Peyer's patch (tissue), 4 donors: Measurements from ENCODE around the gene CDC42BPG. TPM values are rescaled to one million over a fixed set of nuclear protein-coding genes. Genes with fewer than 3 reads are reported as not detected.

Source experiments
- DNase-seq, 3 donors: peaks; one replicate each; pipeline ENCODE4 v3.0.0-alpha.2; 2017 to 2019
- H3K27ac ChIP-seq, 4 donors: fragments of 200-600 bp; sonication (generic); one replicate each; pipeline ENCODE4 v1.5.1; 2016 to 2019
- H3K27me3 ChIP-seq, 2 donors: fragments of 200-600 bp; sonication (generic); one replicate each; pipeline ENCODE4 v1.5.1; 2019
- H3K36me3 ChIP-seq, 3 donors: fragments of 200-600 bp; sonication (generic); one replicate each; pipeline ENCODE4 v1.5.1; 2016 to 2019
- H3K4me1 ChIP-seq, 4 donors: fragments of 200-600 bp; sonication (generic); one replicate each; pipeline ENCODE4 v1.5.1; 2016 to 2019
- H3K4me3 ChIP-seq, 4 donors: fragments of 200-600 bp; sonication (generic); 1 replicate in 3 of 4; 2 replicates in 1 of 4; pipeline ENCODE4 v1.5.1; 2016 to 2019; ENCODE audit warnings: mild to moderate bottlenecking in 1 of 4
- H3K9me3 ChIP-seq, 4 donors: fragments of 200-600 bp; sonication (generic); one replicate each; pipeline ENCODE4 v1.5.1; 2016 to 2019; ENCODE audit warnings: mild to moderate bottlenecking in 1 of 4
- CTCF ChIP-seq, 6 experiments: fragments of 450-650 bp in 4 of 6; fragments of 200-600 bp in 2 of 6; sonication (generic) in 1 of 6; IDR thresholded peaks; one replicate each; pipeline ENCODE4 v1.5.1; 2017 to 2019; ENCODE audit warnings: antibody characterized with exemption in 6 of 6, mild to moderate bottlenecking in 3 of 6, moderate library complexity in 1 of 6
- POLR2A ChIP-seq, 2 donors: fragments of 450-650 bp; IDR thresholded peaks; one replicate each; pipeline ENCODE4 v1.5.1; 2017; ENCODE audit warnings: antibody characterized with exemption in 2 of 2, mild to moderate bottlenecking in 2 of 2, moderate library complexity in 2 of 2
- total RNA-seq, 4 donors: library from RNA; depleted of rRNA; stranded (reverse); fragments of >200 nt; gene quantifications; one replicate each; pipeline ENCODE4 v1.1.0, GENCODE V29; 2016

Gene CDC42BPG
- total RNA-seq, 4 donors from 2014 or later: 25.6 to 78.6 (median 52.1) TPM

GRCh38 chr11:64843686-64844329, 645 bp downstream of the CDC42BPG start:
- peak in 1 of 3 donors; percentile 53 for DNase-seq
- Histone ChIP-seq H3K4me1 (peaks cover 8 to 38% (median 13%) of the 10 kb centered on the region in 4 donors), H3K36me3 (peaks cover 0 to 14% (median 0%) of the 10 kb centered on the region in 3 donors), H3K27ac (peak overlapping the region; percentile 85 to 96 (median 88)), H3K27me3 (no peaks in the 10 kb centered on the region), H3K4me3 (peak overlapping the region; percentile 64 to 80 (median 74)), H3K9me3 (no peaks in the 10 kb centered on the region)
- TF ChIP-seq POLR2A (IDR thresholded peaks at IDR 0.05): no peak

GRCh38 chr11:64842851-64843685, 1.4 kb downstream of the CDC42BPG start:
- no peaks in the 10 kb centered on the region for H3K9me3 ChIP-seq
- H3K4me3 ChIP-seq: peak overlapping the region in 3 of 4 donors; percentile 64 to 76 (median 73)
- peak in 1 of 6 experiments; percentile 18 for TF ChIP-seq CTCF (IDR thresholded peaks at IDR 0.05)
- TF ChIP-seq POLR2A (IDR thresholded peaks at IDR 0.05): no peak
- peaks cover 0 to 21% (median 0%) of the 10 kb centered on the region in 3 donors for H3K36me3 ChIP-seq
- peak overlapping the region in 3 of 4 donors; percentile 85 to 96 (median 88) for H3K27ac ChIP-seq
- no peaks in the 10 kb centered on the region for H3K27me3 ChIP-seq
- DNase-seq: peak in 2 of 3 donors; percentile 88 to 91
- H3K4me1 ChIP-seq: peaks cover 3 to 30% (median 8%) of the 10 kb centered on the region in 4 donors

GRCh38 chr11:64842366-64842759, 2.1 kb downstream of the CDC42BPG start:
- H3K36me3 ChIP-seq: peaks cover 0 to 27% (median 0%) of the 10 kb centered on the region in 3 donors
- H3K27ac ChIP-seq: peak overlapping the region in 3 of 4 donors; percentile 85 to 96 (median 88)
- peak overlapping the region in 2 of 4 donors; percentile 73 to 76 for H3K4me3 ChIP-seq
- H3K27me3 ChIP-seq: no peaks in the 10 kb centered on the region
- H3K9me3 ChIP-seq: no peaks in the 10 kb centered on the region
- no peak for TF ChIP-seq POLR2A (IDR thresholded peaks at IDR 0.05)
- TF ChIP-seq CTCF (IDR thresholded peaks at IDR 0.05): no peak
- H3K4me1 ChIP-seq: peaks cover 0 to 24% (median 4%) of the 10 kb centered on the region in 4 donors
- DNase-seq: no peak

- H3K27me3 ChIP-seq: no peaks in the 10 kb centered on the region
- DNase-seq: no peak
- TF ChIP-seq CTCF (IDR thresholded peaks at IDR 0.05): no peak
- no peak for TF ChIP-seq POLR2A (IDR thresholded peaks at IDR 0.05)
- H3K4me1 ChIP-seq: peaks cover 0 to 18% (median 3%) of the 10 kb centered on the region in 4 donors
- peaks cover 0 to 27% (median 0%) of the 10 kb centered on the region in 3 donors for H3K36me3 ChIP-seq
- no peak overlapping the region for H3K4me3 ChIP-seq
- H3K27ac ChIP-seq: no peak overlapping the region
- H3K9me3 ChIP-seq: no peaks in the 10 kb centered on the region
Observed at GRCh38 chr11:64841592-64842365, 2.7 kb downstream of the CDC42BPG start.

GRCh38 chr11:64839887-64840782, 4.3 kb downstream of the CDC42BPG start:
- no peak overlapping the region for H3K27ac ChIP-seq

More at GRCh38 chr11:64839887-64840782, 4.3 kb downstream of the CDC42BPG start:
- DNase-seq: peak in 1 of 3 donors; percentile 60
- Histone ChIP-seq H3K36me3 (peaks cover 0 to 40% (median 0%) of the 10 kb centered on the region in 3 donors), H3K9me3 (no peaks in the 10 kb centered on the region), H3K27me3 (no peaks in the 10 kb centered on the region), H3K4me3 (no peak overlapping the region), H3K4me1 (peaks cover 0 to 17% (median 2%) of the 10 kb centered on the region in 4 donors)
- TF ChIP-seq CTCF (IDR thresholded peaks at IDR 0.05): no peak
- no peak for TF ChIP-seq POLR2A (IDR thresholded peaks at IDR 0.05)
